ENCODE measurements around the gene ALB.
"Not testable (repeated sequence)": the region's sequence is repeated elsewhere in the genome, so short reads cannot be mapped to it uniquely, and the experiment has no call there.

ALB gene

DNA sequence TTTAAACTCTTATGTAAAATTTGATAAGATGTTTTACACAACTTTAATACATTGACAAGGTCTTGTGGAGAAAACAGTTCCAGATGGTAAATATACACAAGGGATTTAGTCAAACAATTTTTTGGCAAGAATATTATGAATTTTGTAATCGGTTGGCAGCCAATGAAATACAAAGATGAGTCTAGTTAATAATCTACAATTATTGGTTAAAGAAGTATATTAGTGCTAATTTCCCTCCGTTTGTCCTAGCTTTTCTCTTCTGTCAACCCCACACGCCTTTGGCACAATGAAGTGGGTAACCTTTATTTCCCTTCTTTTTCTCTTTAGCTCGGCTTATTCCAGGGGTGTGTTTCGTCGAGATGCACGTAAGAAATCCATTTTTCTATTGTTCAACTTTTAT lies at the start of gene ALB:
TSS of gene ALB (plus strand) at position 246 of the 400 bp plus-strand sequence. CDS start at position 287, 41 bp downstream.
- no peak for DNase-seq (ENCODE audit: low spot score)

DNA sequence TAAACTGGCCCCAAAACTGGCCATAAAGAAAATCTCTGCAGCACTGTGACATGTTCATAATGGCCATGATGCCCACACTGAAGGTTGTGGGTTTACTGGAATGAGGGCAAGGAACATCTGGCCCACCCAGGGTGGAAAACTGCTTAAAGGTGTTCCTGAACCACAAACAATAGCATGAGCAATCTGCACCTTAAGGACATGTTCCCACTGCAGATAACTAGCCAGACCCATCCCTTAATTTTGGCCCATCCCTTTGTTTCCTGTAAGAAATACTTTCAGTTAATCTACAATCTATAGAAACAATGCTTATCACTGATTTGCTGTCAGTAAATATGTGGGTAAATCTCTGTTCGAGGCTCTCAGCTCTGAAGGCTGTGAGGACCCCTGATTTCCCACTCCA lies 46.9 kb upstream of the ALB start:
- DNase-seq (ENCODE audit: low spot score), result not testable (repeated sequence)

DNA sequence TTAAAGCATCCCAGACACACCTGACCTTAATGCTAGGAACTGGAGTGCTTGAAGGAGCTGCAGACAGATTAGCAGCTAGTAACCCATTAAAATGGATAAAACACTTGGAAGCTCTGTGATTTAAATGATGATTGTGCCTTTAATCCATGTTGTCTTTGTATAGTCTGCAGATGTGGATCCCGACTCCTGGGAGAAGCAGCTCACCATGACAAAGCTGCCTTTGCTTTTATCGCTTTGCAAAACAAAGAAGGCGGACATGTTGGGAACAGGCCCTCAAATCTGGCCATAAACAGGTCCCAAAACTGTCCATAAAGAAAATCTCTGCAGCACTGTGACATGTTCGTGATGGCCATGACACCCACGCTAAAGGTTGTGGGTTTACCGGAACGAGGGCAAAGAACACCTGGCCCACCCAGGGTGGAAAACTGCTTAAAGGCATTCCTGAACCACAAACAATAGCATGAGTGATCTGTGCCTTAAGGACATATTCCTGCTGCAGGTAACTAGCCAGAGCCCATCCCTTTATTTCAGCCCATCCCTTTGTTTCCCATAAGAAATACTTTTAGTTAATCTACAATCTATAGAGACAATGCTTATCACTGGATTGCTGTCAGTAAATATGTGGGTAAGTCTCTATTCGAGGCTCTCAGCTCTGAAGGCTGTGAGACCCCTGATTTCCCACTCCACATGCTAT lies 34.4 kb upstream of the ALB start:
- DNase-seq (ENCODE audit: low spot score), result not testable (repeated sequence)

- peak; percentile 15 for DNase-seq (ENCODE audit: low spot score)
These were observed 28.8 kb upstream of the ALB start for GRCh38 chr4:73375328-73375741.

DNA sequence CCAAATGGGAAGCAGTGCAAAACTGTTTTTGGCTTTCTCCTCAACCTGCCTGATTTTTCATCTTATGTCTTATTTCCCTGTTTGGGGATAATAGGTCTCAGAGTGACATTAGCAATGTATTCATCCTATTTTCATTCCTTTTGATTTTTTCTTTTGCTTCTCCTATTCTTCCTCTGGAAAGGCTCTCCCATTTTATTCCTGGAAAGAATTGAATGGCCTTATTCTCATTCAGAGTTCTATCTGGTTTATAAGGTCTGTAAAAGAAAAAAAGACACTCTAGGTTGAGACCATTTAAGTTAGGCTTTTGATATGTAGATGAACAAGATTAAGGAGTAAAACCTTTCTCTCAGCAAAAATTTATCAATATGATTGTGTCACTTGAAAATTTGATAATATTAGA lies 27.8 kb upstream of the ALB start:
- no peak for DNase-seq (ENCODE audit: low spot score)

DNA sequence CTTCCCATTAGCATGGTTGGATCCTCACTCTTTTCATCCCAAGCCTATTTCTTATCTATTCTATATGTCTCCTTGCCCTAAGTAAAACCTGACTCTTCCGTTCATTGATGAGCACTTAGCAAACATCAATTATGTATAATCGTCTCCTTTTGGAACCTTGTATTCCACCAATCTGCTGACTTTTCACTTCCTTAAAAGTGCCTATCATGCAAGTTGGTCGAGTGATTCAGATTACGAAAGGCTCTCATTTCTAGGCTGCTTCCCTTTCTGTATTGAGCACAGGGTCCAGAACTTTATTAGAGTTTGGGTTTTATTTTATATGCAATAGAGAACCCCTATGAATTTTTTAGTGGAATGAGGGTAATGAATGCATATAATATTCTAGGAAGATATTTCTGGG lies 27.1 kb upstream of the ALB start:
- DNase-seq (ENCODE audit: low spot score), result no peak

DNA sequence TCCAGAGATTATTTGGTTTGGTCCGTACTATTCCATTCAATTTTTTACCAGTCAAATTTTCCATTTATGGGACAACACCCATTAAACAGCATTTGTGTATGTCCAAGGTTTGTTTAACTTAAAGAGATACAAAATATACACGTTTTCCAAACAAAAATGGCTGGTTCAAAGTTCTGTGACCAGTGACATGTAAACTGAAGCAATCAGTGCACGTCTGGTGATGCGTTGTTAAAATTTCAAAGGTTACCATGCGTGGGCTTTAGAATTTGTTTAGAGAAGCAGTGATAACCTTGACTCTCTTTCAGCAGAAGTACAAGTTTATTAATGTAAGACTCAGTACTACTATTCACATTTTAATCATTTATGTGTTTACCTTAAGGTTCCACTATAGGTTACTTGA lies 25.2 kb upstream of the ALB start:
- no peak for DNase-seq (ENCODE audit: low spot score)

DNA sequence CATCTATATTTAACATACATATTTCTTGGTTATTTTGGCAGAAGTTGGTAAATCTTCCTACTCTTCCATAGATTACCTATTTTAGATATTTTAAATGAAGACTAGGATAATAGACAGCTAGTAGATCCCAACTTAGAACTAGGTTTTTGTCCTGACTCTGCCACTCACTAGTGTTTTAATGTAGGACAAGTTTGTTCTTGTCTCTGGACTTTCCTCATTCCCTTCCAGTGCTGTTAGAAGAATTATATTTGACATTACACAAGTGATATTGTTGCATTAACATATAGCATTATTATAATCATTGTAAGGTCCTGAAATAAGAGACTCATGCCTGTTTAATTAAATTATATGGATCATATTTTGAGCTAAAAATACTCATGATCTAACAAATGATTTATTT lies 24.1 kb upstream of the ALB start:
- DNase-seq (ENCODE audit: low spot score), result no peak

GRCh38 chr4:73381214-73381613 lies 22.9 kb upstream of the ALB start:
- no peak for DNase-seq (ENCODE audit: low spot score)

GRCh38 chr4:73383452-73383851 lies 20.6 kb upstream of the ALB start:
- DNase-seq (ENCODE audit: low spot score), result no peak

- no peak for DNase-seq (ENCODE audit: low spot score)
These were observed 16.5 kb upstream of the ALB start for GRCh38 chr4:73387552-73387951.

DNA sequence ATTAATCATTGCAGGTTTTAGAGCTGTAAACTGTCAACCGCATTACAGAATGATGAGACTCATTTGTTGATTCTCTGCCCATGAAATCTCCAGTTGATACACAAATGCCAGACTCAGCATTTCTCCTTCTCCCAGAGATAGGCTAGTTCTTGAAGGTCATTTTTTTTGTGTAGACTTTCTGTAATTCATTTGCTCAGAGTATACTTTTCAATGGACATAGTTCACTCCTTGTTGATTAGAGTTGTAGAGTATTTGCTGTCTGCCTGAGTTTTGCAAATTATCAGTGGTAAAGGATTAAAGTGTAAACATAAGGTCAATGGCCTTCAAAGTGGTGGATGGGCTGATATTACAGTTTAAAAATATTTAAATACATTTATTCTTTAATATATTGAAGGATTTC lies 15.2 kb upstream of the ALB start:
- peak; percentile 4 for DNase-seq (ENCODE audit: low spot score)

GRCh38 chr4:73389663-73390062 lies 14.4 kb upstream of the ALB start:
- DNase-seq (ENCODE audit: low spot score), result not testable (repeated sequence)

- DNase-seq (ENCODE audit: low spot score), result no peak
These were observed 12.3 kb upstream of the ALB start for GRCh38 chr4:73391774-73392173.

GRCh38 chr4:73392936-73393335 lies 11.2 kb upstream of the ALB start:
- DNase-seq (ENCODE audit: low spot score), result no peak

- no peak for DNase-seq (ENCODE audit: low spot score)
These were observed 7.8 kb upstream of the ALB start for GRCh38 chr4:73396304-73396703.

GRCh38 chr4:73396993-73397972 lies 6.8 kb upstream of the ALB start:
- no peak for DNase-seq (ENCODE audit: low spot score)

DNA sequence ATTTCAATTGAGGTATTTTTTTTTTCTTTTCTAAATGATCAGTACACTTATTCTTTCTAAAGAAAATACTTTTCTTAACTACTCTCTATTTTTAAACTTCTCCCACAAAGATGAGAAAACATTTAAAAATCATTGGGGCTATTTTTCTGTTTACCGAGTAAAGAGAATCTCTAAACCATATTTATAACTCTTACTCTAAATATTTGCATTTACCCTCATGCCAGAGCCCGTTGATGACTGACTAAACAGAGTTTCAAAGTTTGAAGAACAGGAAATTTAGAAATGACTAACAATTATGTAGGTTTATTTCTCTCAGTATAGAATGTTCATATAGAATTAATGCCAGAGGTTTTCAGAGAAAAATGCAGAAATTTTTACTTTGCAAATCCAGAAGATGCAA lies 2.7 kb upstream of the ALB start:
- DNase-seq (ENCODE audit: low spot score), result no peak

- DNase-seq (ENCODE audit: low spot score), result no peak
These were observed 370 bp downstream of the ALB start for GRCh38 chr4:73404457-73404856.

DNA sequence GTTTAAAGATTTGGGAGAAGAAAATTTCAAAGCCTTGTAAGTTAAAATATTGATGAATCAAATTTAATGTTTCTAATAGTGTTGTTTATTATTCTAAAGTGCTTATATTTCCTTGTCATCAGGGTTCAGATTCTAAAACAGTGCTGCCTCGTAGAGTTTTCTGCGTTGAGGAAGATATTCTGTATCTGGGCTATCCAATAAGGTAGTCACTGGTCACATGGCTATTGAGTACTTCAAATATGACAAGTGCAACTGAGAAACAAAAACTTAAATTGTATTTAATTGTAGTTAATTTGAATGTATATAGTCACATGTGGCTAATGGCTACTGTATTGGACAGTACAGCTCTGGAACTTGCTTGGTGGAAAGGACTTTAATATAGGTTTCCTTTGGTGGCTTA lies 1.1 kb downstream of the ALB start:
- no peak for DNase-seq (ENCODE audit: low spot score)

GRCh38 chr4:73406548-73406875 lies 2.4 kb downstream of the ALB start:
- no peak for DNase-seq (ENCODE audit: low spot score)

GRCh38 chr4:73407227-73407673 lies 3.2 kb downstream of the ALB start:
- no peak for DNase-seq (ENCODE audit: low spot score)

GRCh38 chr4:73408181-73408867 lies 4.2 kb downstream of the ALB start:
- DNase-seq (ENCODE audit: low spot score), result no peak

Measured in HuH-7 (cell line).